Mucosa of descending colon (tissue), 3 donors: ENCODE measurements around the gene ZFAND3. TPM values are rescaled to one million over a fixed set of nuclear protein-coding genes. Genes with fewer than 3 reads are reported as not detected.

ENCODE experiments used
- ATAC-seq: fragments of 200-7000 bp; cut with Tn5 transposase; one replicate; pipeline ENCODE4 v1.9.1; 2020; ENCODE audit warnings: mild to moderate bottlenecking, moderate library complexity
- DNase-seq, 3 donors: peaks; one replicate each; pipeline ENCODE4 v3.0.0-alpha.2; 2020
- H3K36me3 ChIP-seq: fragments of 200-600 bp; one replicate; pipeline ENCODE4 v1.8.0; 2021; ENCODE audit warnings: low read depth, mild to moderate bottlenecking
- H3K4me1 ChIP-seq: fragments of 200-600 bp; one replicate; pipeline ENCODE4 v1.8.0; 2021; ENCODE audit warnings: low read depth, mild to moderate bottlenecking
- H3K4me3 ChIP-seq: fragments of 200-600 bp; one replicate; pipeline ENCODE4 v1.8.0; 2021; ENCODE audit warnings: mild to moderate bottlenecking
- H3K9me3 ChIP-seq: fragments of 200-600 bp; one replicate; pipeline ENCODE4 v1.8.0; 2021; ENCODE audit warnings: mild to moderate bottlenecking
- CTCF ChIP-seq: fragments of 200-600 bp; IDR thresholded peaks from one replicate; pipeline ENCODE4 v1.8.0; 2022; ENCODE audit warnings: antibody characterized with exemption, mild to moderate bottlenecking
- intact Hi-C, 2 donors: fragments of 100-400 bp; cut with DNase I in 1 of 2; cut with micrococcal nuclease in 1 of 2; formaldehyde crosslinking; loops; one replicate each; pipeline versions ENCODE4 v1.11.0 to v1.11.1; 2022; cut with DNase I, micrococcal nuclease
- total RNA-seq, 3 donors: library from RNA; stranded (reverse); fragmentation: NEBNext Ultra II Directional in 2 of 3; extraction: Animal tissue kit (Norgen Biotek cat#: 25700) in 2 of 3; gene quantifications; one replicate each; pipeline versions ENCODE4 v1.2.1 to v1.2.4, GENCODE V29; 2021 to 2023
- donor health status: DM: no; HTN: no; CAD: no; lungs with moderate emphysema.
- donor health status: DM: no; HTN: no; CAD: no.
- donor health status: DM: no; HTN: yes; CAD: no.

The ZFAND3 gene
- total RNA-seq, 3 donors from 2014 or later: 63.9 to 84.0 (median 82.2) TPM

DNA sequence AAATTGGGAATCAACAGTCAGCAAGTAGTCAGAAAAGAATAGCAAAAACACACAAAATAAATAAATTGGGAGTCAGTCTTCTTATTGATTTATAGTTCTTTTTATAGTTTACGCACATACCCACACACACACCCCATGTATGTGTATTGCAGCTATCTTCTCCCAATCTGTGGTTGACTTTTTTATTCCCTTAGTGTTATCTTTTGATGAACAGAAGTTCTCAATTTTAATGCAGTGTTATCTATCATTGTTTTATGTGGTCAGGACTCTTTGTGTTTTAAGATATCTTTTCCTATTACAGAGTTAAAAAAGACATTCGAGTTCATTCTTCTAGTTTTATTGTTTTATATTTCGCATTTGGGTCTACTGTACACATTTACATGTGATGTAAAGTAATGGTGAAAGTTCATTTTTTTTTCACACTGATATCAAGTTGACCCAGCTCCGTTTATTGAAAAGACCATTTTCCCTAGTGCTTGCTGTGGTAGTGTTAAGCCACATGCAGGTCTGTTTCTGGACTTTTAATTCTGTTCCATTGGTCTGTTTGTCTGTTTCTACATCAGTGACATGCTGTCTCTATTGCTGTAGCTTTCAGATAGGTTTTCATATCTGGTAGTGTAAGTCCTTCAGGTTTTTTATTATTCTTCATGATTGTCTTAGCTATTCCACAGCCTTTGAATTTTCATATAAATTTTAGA is 78.4 kb downstream of the ZFAND3 start:
- Histone ChIP-seq H3K4me1 (peaks cover 10% of the 10 kb centered on the region), H3K9me3 (no peaks in the 10 kb centered on the region), H3K4me3 (no peak overlapping the region), H3K36me3 (no peaks in the 10 kb centered on the region)
- intact Hi-C loops: no loop called here
- DNase-seq: no peak
- ATAC-seq: no peak
- no peak for TF ChIP-seq CTCF

DNA sequence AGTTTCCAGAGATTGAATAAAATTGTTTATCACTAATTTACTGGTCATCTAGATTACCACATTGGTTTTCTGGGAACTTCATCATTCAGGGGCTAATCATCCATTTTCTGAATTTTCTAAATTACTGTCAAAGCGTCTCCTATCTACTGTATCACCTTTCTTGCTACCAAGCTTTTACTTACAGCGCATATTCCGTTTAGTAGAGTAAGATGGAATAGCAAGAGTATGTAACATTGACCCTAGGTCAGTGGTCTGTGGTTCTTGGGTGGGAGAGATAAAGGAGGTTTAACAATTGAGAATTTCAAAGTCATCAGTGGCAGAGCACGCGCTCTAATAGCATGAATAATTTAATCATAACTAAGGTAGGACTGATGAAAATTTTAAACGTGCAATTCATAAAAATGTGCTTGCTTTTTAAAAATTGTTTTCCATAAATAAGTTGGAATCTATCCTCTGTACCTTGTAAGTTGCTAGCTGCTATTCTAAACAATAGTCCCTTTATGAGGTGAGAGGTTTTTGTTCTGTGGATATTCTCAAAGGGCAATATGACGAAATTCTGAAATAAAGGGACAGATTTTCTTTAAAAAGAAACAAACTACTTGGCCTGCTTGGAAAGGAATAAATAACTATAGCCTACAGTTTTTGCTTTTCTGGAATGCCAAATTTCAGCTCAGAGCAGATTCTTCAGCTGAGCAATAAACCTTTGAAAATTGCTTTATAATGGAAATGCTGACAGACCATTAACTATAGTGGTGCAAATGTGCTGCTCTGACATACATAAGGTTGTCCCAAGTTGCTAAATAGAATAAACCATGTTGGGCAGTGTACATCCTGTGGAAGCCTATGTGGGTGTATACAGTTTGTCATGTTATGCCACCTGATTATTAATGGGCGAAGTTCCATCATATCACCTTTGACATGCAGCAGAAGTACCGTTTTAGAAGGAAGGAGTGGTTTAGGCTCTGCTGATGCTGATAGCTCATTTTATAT is 84.1 kb downstream of the ZFAND3 start:
- ATAC-seq: no peak
- no peak for TF ChIP-seq CTCF
- no peak for DNase-seq
- no peaks in the 10 kb centered on the region for H3K36me3 ChIP-seq
- no peak overlapping the region for H3K4me3 ChIP-seq
- intact Hi-C loops: no loop called here
- no peaks in the 10 kb centered on the region for H3K4me1 ChIP-seq
- no peaks in the 10 kb centered on the region for H3K9me3 ChIP-seq

DNA sequence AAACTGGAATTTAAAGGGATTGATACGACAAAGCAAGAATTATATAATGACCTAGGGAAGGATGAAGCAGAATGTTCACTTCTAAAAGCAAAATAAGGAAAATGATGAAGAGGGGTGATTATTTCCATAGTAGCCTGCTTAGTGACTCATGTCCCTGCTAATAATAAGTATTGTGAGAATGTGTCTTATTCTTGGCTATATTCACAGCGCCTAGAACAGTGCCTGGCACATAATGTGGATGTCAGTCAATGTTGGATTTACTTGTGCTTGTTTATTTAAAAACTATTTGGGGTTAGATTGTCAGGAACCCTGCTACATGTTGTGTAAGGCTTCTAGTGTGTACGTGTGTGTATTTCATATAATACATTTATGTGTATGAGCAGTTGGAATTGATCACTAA is 85.1 kb downstream of the ZFAND3 start:
- TF ChIP-seq CTCF: no peak
- intact Hi-C loops: no loop called here
- no peak overlapping the region for H3K4me3 ChIP-seq
- no peaks in the 10 kb centered on the region for H3K4me1 ChIP-seq
- ATAC-seq: no peak
- H3K36me3 ChIP-seq: no peaks in the 10 kb centered on the region
- DNase-seq: no peak
- no peaks in the 10 kb centered on the region for H3K9me3 ChIP-seq

DNA sequence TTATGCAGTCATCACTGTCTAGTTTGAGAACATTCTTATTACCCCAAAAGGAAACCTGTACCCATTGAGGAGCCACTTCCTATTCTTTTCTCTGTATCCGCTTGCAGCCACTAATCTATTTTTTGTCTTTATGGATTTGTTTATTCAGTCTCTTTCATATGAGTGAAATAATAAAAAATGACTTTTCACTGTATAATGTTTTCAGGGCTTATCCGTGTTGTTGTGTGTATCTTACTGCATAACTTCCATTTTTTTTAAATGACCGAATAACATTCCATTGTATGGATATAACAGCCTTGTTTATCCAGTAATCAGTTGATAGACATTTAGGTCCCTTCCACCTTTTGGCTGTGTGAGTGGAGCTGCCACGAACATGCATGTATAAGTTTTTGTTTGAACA is 86.6 kb downstream of the ZFAND3 start:
- ATAC-seq (no peak), DNase-seq (no peak)
- no peak overlapping the region for H3K4me3 ChIP-seq
- no peaks in the 10 kb centered on the region for H3K36me3 ChIP-seq
- no peaks in the 10 kb centered on the region for H3K4me1 ChIP-seq
- intact Hi-C loops: no loop called here
- H3K9me3 ChIP-seq: no peaks in the 10 kb centered on the region
- no peak for TF ChIP-seq CTCF

DNA sequence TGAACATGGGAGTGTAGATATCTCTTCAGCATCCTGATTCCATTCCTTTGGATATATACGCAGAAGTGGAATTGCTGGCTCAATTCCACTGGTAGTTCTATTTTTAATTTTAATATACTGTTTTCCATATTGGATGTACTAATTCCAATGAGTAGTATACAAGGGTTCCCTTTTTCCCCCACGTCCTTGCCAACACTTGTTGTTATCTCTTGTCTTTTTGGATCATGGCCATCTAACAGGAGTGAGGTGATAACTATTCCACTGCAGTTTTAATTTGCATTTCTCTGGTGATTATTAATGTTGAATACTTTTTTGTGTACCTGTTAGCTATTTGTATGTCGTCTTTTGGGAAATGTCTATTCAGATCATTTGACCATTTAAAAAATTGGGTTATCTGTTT is 91.5 kb downstream of the ZFAND3 start:
- Histone ChIP-seq H3K4me1 (peaks cover 4% of the 10 kb centered on the region), H3K4me3 (no peak overlapping the region), H3K36me3 (no peaks in the 10 kb centered on the region), H3K9me3 (no peaks in the 10 kb centered on the region)
- intact Hi-C loops: no loop called here
- no peak for DNase-seq
- no peak for ATAC-seq
- no peak for TF ChIP-seq CTCF
